ENCODE data around the gene FANCD2.
A peak's percentile ranks its signal among the peaks of the same experiment; 100 is the strongest.
"Not testable (repeated sequence)": the region's sequence is repeated elsewhere in the genome, so short reads cannot be mapped to it uniquely, and the experiment has no call there.

The FANCD2 gene

GRCh38 chr3:10026084-10026890 is at the start of gene FANCD2:
FANCD2 (plus strand) TSS chr3:10026437; CDS start chr3:10028658, 2,221 bp downstream.
- DNase-seq = no peak

GRCh38 chr3:9976721-9977709 is 49.2 kb upstream of the FANCD2 start:
- peak; percentile 12 for DNase-seq

- DNase-seq = no peak
Measured at GRCh38 chr3:9978710-9979305, 47.4 kb upstream of the FANCD2 start.

GRCh38 chr3:9980251-9980650 is 46.0 kb upstream of the FANCD2 start:
- no peak for DNase-seq

GRCh38 chr3:9986230-9986725 is 40.0 kb upstream of the FANCD2 start:
- DNase-seq = no peak

- no peak for DNase-seq
Measured at GRCh38 chr3:9994086-9994844, 32.0 kb upstream of the FANCD2 start.

GRCh38 chr3:10000686-10001085 is 25.6 kb upstream of the FANCD2 start:
- no peak for DNase-seq

- DNase-seq = no peak
Measured at GRCh38 chr3:10002951-10003350, 23.3 kb upstream of the FANCD2 start.

GRCh38 chr3:10004506-10004905 is 21.7 kb upstream of the FANCD2 start:
- DNase-seq = no peak

GRCh38 chr3:10004960-10005564 is 21.2 kb upstream of the FANCD2 start:
- DNase-seq = no peak

GRCh38 chr3:10006048-10006761 is 20.0 kb upstream of the FANCD2 start:
- DNase-seq = no peak

- no peak for DNase-seq
Measured at GRCh38 chr3:10006762-10007090, 19.5 kb upstream of the FANCD2 start.

- no peak for DNase-seq
Measured at GRCh38 chr3:10007126-10007782, 19.0 kb upstream of the FANCD2 start.

- DNase-seq = not testable (repeated sequence)
Measured at GRCh38 chr3:10008216-10008587, 18.0 kb upstream of the FANCD2 start.

GRCh38 chr3:10008588-10009344 is 17.5 kb upstream of the FANCD2 start:
- no peak for DNase-seq

GRCh38 chr3:10010421-10010877 is 15.8 kb upstream of the FANCD2 start:
- DNase-seq = no peak

- DNase-seq = peak; percentile 27
Measured at GRCh38 chr3:10010878-10011465, 15.3 kb upstream of the FANCD2 start.

GRCh38 chr3:10011631-10012030 is 14.6 kb upstream of the FANCD2 start:
- no peak for DNase-seq

- no peak for DNase-seq
Measured at GRCh38 chr3:10012106-10012505, 14.1 kb upstream of the FANCD2 start.
